Lower leg skin (tissue), 3 donors: ENCODE data around the gene TPH2.

Experiments
- POLR2A ChIP-seq, 2 donors: fragments of 450-650 bp; IDR thresholded peaks; one replicate each; pipeline ENCODE4 v1.6.1; 2016 to 2017; ENCODE audit warnings: antibody characterized with exemption in 2 of 2, mild to moderate bottlenecking in 1 of 2, moderate library complexity in 1 of 2
- TF ChIP-seq, protein P1 (sequence below), 3 donors: fragments of 450-650 bp; IDR thresholded peaks; one replicate each; pipeline ENCODE4 v1.5.1; 2016; ENCODE audit warnings: antibody characterized with exemption in 3 of 3, mild to moderate bottlenecking in 3 of 3, moderate library complexity in 2 of 3

DNA sequence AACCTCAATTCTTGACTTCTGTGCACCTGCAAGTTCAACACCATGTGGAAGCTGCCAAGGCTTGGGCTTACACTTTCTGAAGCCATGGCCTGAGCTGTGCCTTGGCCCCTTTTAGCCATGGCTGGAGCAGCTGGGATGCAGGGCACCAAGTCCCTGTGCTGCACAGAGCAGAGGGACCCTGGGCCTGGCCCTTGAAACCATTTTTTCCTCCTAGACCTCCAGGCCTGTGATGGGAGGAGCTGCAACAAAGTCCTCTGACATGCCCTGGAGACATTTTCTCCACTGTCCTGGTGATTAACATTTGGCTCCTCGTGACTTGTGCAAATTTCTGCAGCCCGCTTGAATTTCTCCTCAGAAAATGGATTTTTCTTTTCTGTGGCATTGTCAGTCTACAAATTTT is 132.4 kb downstream of the TPH2 start:
- TF ChIP-seq, protein P1, sequence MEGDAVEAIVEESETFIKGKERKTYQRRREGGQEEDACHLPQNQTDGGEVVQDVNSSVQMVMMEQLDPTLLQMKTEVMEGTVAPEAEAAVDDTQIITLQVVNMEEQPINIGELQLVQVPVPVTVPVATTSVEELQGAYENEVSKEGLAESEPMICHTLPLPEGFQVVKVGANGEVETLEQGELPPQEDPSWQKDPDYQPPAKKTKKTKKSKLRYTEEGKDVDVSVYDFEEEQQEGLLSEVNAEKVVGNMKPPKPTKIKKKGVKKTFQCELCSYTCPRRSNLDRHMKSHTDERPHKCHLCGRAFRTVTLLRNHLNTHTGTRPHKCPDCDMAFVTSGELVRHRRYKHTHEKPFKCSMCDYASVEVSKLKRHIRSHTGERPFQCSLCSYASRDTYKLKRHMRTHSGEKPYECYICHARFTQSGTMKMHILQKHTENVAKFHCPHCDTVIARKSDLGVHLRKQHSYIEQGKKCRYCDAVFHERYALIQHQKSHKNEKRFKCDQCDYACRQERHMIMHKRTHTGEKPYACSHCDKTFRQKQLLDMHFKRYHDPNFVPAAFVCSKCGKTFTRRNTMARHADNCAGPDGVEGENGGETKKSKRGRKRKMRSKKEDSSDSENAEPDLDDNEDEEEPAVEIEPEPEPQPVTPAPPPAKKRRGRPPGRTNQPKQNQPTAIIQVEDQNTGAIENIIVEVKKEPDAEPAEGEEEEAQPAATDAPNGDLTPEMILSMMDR (IDR thresholded peaks at IDR 0.05) = no peak
- TF ChIP-seq POLR2A (IDR thresholded peaks at IDR 0.05) = no peak
